Fibroblast of skin of left quadriceps (primary cell): Measurements from ENCODE around the gene SELENOF.
"Not testable (repeated sequence)": the region's sequence is repeated elsewhere in the genome, so short reads cannot be mapped to it uniquely, and the experiment has no call there.

Experiments
- DNase-seq, 2 experiments: peaks; one replicate each; pipeline ENCODE4 v3.0.0-alpha.2; 2013; ENCODE audit warnings: low read depth in 2 of 2

The SELENOF gene

GRCh38 chr1:86916752-86917151 is 2.8 kb upstream of the SELENOF start:
- DNase-seq: no peak

- DNase-seq: no peak
These were observed 1.9 kb upstream of the SELENOF start for GRCh38 chr1:86915737-86916235.

GRCh38 chr1:86914998-86915736 is 1.2 kb upstream of the SELENOF start:
- DNase-seq: peak in 1 of 2 experiments; percentile 10

GRCh38 chr1:86914601-86914997 is 673 bp upstream of the SELENOF start, which contains the start of gene HS2ST1:
TSS of gene HS2ST1 (plus strand) at chr1:86914635.
- no peak for DNase-seq

GRCh38 chr1:86913399-86913895 is 479 bp downstream of the SELENOF start:
- peak in 1 of 2 experiments; percentile 12 for DNase-seq

- DNase-seq: peak in 1 of 2 experiments; percentile 10
These were observed 1.5 kb downstream of the SELENOF start for GRCh38 chr1:86912281-86912900.

- no peak for DNase-seq
These were observed 7.5 kb downstream of the SELENOF start for GRCh38 chr1:86906419-86906818.

- DNase-seq: no peak
These were observed 8.1 kb downstream of the SELENOF start for GRCh38 chr1:86905875-86906274.

GRCh38 chr1:86899401-86899800 is 14.5 kb downstream of the SELENOF start:
- not testable (repeated sequence) for DNase-seq

- no peak for DNase-seq
These were observed 25.6 kb downstream of the SELENOF start for GRCh38 chr1:86888327-86888726.

- no peak for DNase-seq
These were observed 26.3 kb downstream of the SELENOF start for GRCh38 chr1:86887479-86888162.

- no peak for DNase-seq
These were observed 38.2 kb downstream of the SELENOF start for GRCh38 chr1:86875722-86876121.

- peak; percentile 16 to 18 for DNase-seq
These were observed 41.8 kb downstream of the SELENOF start for GRCh38 chr1:86872086-86872485.

GRCh38 chr1:86871001-86871400 is 42.9 kb downstream of the SELENOF start:
- no peak for DNase-seq

GRCh38 chr1:86868477-86868876 is 45.4 kb downstream of the SELENOF start:
- no peak for DNase-seq

GRCh38 chr1:86867278-86867677 is 46.6 kb downstream of the SELENOF start:
- not testable (repeated sequence) for DNase-seq

- no peak for DNase-seq
These were observed 47.3 kb downstream of the SELENOF start for GRCh38 chr1:86866665-86867064.

- no peak for DNase-seq
These were observed 47.8 kb downstream of the SELENOF start for GRCh38 chr1:86865973-86866637.

- DNase-seq: no peak
These were observed 51.0 kb downstream of the SELENOF start for GRCh38 chr1:86862920-86863319.

GRCh38 chr1:86861424-86861823 is 52.5 kb downstream of the SELENOF start:
- no peak for DNase-seq

GRCh38 chr1:86860424-86860823 is 53.5 kb downstream of the SELENOF start:
- DNase-seq: no peak

GRCh38 chr1:86860020-86860419 is 53.9 kb downstream of the SELENOF start:
- no peak for DNase-seq
